ENCODE data around the gene TMEM266. TPM values are rescaled to one million over a fixed set of nuclear protein-coding genes. Genes with fewer than 3 reads are reported as not detected.

Gene TMEM266
- total and polyA plus RNA-seq, 2 experiments from 2014 or later: 0.42 to 5.0 TPM

DNA sequence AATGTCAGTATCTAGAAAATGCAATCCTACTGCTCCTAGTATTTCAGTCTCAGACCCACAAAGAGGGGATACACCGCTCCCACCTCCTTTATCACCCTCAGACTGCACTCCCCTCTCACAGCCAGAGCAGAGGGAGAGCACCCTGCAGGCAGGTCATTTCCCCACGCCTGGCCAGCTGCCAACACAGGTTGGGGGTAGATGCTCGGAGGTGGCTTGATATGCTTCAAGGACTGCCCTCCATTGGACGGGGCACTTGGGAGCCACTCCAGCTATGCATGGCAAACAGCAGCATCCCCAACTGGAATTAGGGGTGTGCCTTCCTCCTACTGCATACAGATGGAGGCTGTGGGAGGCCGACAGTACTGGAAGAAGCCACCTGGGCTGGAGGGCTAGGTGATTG lies 41.9 kb downstream of the TMEM266 start (continued):
- TF ChIP-seq NANOG (IDR thresholded peaks at IDR 0.05; ENCODE audit: borderline replicate concordance) (no peak), POLR2AphosphoS5 (IDR thresholded peaks at IDR 0.05; ENCODE audit: low read depth) (no peak), ZNF331 (CRISPR knock-in tag; IDR thresholded peaks at IDR 0.05; ENCODE audit: low read depth) (no peak), JUNB (IDR thresholded peaks at IDR 0.05; ENCODE audit: unreplicated experiment) (no peak), EZH2 (IDR thresholded peaks at IDR 0.05; ENCODE audit: low read depth, unreplicated experiment) (no peak), EZH2phosphoT487 (IDR thresholded peaks at IDR 0.05; ENCODE audit: unreplicated experiment) (no peak)
- TF ChIP-seq, protein P1, sequence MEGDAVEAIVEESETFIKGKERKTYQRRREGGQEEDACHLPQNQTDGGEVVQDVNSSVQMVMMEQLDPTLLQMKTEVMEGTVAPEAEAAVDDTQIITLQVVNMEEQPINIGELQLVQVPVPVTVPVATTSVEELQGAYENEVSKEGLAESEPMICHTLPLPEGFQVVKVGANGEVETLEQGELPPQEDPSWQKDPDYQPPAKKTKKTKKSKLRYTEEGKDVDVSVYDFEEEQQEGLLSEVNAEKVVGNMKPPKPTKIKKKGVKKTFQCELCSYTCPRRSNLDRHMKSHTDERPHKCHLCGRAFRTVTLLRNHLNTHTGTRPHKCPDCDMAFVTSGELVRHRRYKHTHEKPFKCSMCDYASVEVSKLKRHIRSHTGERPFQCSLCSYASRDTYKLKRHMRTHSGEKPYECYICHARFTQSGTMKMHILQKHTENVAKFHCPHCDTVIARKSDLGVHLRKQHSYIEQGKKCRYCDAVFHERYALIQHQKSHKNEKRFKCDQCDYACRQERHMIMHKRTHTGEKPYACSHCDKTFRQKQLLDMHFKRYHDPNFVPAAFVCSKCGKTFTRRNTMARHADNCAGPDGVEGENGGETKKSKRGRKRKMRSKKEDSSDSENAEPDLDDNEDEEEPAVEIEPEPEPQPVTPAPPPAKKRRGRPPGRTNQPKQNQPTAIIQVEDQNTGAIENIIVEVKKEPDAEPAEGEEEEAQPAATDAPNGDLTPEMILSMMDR (conservative IDR thresholded peaks at IDR 0.05; ENCODE audit: low read depth in 2 of 2): no peak

DNA sequence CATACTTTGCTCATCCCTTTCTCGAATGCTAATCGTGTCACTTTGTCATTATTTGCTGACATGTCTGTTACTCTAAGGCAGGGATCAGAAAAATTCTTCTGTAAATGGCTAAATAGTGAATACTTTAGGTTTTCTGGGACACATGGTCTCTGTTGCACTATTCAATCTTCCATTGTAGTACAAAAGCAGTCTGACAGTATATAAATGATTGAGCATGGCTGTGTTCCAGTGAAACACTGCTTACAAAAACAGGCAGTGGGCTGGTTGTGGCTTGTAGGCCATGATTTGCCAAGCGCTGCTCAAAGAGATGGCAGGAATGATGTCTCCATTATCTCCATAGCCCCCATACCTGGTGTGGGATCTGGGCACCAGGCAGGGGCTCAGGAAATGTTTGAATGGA lies 45.6 kb downstream of the TMEM266 start:
- ATAC-seq: no peak
- Histone ChIP-seq H3K4me3 (no peak overlapping the region), H3K27me3 (ENCODE audit: insufficient read depth) (no peaks in the 10 kb centered on the region), H3K36me3 (ENCODE audit: insufficient read depth) (no peaks in the 10 kb centered on the region), H3K27ac (ENCODE audit: low read depth) (no peak overlapping the region), H3F3A (replicated peaks; ENCODE audit: low read depth) (no peaks in the 10 kb centered on the region), H3K4me1 (ENCODE audit: insufficient read depth) (peaks cover 7% of the 10 kb centered on the region; the same call in 1 of the 2 replicates), H3K79me2 (replicated peaks; ENCODE audit: insufficient read depth) (no peaks in the 10 kb centered on the region), H4K20me1 (replicated peaks; ENCODE audit: insufficient read depth) (no peaks in the 10 kb centered on the region), H2AFZ (no peak overlapping the region), H3K9me2 (ENCODE audit: insufficient read depth) (no peaks in the 10 kb centered on the region), H3K4me2 (no peak overlapping the region)
- H3K4me1 Mint-ChIP-seq: peaks cover 20% of the 10 kb centered on the region
- no peak overlapping the region for H3K27ac Mint-ChIP-seq
- no peak overlapping the region for H3K4me3 Mint-ChIP-seq
- DNase-seq (ENCODE audit: low spot score): no peak
- H3K9me3 Mint-ChIP-seq: peaks cover 5% of the 10 kb centered on the region
- TF ChIP-seq EZH2 (IDR thresholded peaks at IDR 0.05; ENCODE audit: low read depth, unreplicated experiment) (no peak), NANOG (IDR thresholded peaks at IDR 0.05; ENCODE audit: borderline replicate concordance) (no peak), ZNF114 (CRISPR knock-in tag; IDR thresholded peaks at IDR 0.05) (no peak), REST (IDR thresholded peaks at IDR 0.05; ENCODE audit: unreplicated experiment) (no peak)
- H3K27me3 Mint-ChIP-seq (ENCODE audit: insufficient read depth, low read depth, poor library complexity): peaks cover 6% of the 10 kb centered on the region
- peaks cover 8% of the 10 kb centered on the region for H3K36me3 Mint-ChIP-seq (ENCODE audit: low read depth)

DNA sequence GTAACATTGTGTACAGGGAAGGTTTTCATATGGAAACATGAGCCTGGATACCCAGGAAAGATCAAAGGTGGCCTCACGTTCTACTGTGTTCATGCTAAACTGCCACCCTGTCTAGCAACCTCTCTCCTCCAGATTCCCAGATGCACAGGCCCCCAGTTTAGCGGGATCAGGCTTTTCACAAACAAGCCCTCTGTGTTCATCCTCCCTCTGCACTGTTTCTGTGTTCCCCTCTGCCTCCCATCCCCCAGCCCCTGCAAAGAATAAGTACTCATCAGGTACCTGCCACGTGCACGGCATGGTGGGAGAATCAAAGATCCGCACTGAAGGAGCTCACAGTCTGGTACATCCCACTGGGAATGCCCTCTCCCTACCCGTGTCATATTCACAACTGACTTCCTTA lies 46.1 kb downstream of the TMEM266 start:
- Histone ChIP-seq H3K4me2 (no peak overlapping the region), H3K36me3 (ENCODE audit: insufficient read depth) (no peaks in the 10 kb centered on the region), H3F3A (replicated peaks; ENCODE audit: low read depth) (no peaks in the 10 kb centered on the region), H3K9me2 (ENCODE audit: insufficient read depth) (no peaks in the 10 kb centered on the region), H3K79me2 (replicated peaks; ENCODE audit: insufficient read depth) (no peaks in the 10 kb centered on the region), H2AFZ (no peak overlapping the region), H3K27ac (ENCODE audit: low read depth) (no peak overlapping the region), H3K27me3 (ENCODE audit: insufficient read depth) (no peaks in the 10 kb centered on the region), H4K20me1 (replicated peaks; ENCODE audit: insufficient read depth) (no peaks in the 10 kb centered on the region), H3K4me1 (ENCODE audit: insufficient read depth) (peaks cover 7% of the 10 kb centered on the region; the same call in 1 of the 2 replicates), H3K4me3 (no peak overlapping the region)
- Mint-ChIP-seq H3K36me3 (ENCODE audit: low read depth) (peaks cover 13% of the 10 kb centered on the region), H3K27me3 (ENCODE audit: insufficient read depth, low read depth, poor library complexity) (peaks cover 6% of the 10 kb centered on the region), H3K4me3 (no peak overlapping the region), H3K9me3 (peaks cover 10% of the 10 kb centered on the region), H3K27ac (no peak overlapping the region), H3K4me1 (peaks cover 20% of the 10 kb centered on the region)
- ATAC-seq (no peak), DNase-seq (ENCODE audit: low spot score) (no peak)
- no peak for TF ChIP-seq REST (IDR thresholded peaks at IDR 0.05; ENCODE audit: unreplicated experiment)
- TF ChIP-seq ETS1 (IDR thresholded peaks at IDR 0.05): no peak

Measured in GM23338 (cell line).